IMR-90 (cell line): ENCODE measurements around the gene EPHA2. TPM values are rescaled to one million over a fixed set of nuclear protein-coding genes. Genes with fewer than 3 reads are reported as not detected.

Experiments
- ATAC-seq: fragments of 200-7000 bp; cut with Tn5 transposase; 2 replicates; pipeline ENCODE4 v1.9.1; 2020; ENCODE audit warnings: low read depth, mild to moderate bottlenecking, moderate library complexity
- BruUV-seq: library from RNA; stranded (reverse); fragments of 400-500 nt; replicated peaks from 2 replicates; lab custom pipeline; 2021; lab: Mats Ljungman, UMichigan
- CTCF ChIA-PET: fragments of 300-600 bp; formaldehyde crosslinking; extraction: SDS; loops from one replicate; lab custom pipeline; 2021; ENCODE audit warnings: antibody characterized with exemption; lab: Yijun Ruan, JAX
- POLR2A ChIA-PET: fragments of 300-600 bp; sonication (Branson Sonifier 250); formaldehyde crosslinking; loops from one replicate; lab custom pipeline; 2022; ENCODE audit warnings: antibody characterized with exemption; ENCODE audit not compliant: unreplicated experiment; lab: Charles Lee
- DNase-seq: peaks from one replicate; pipeline ENCODE4 v3.0.0; 2013
- H2AFZ ChIP-seq: replicated peaks from 2 replicates; pipeline ENCODE3; 2013; ENCODE audit warnings: low read length, mild to moderate bottlenecking; ENCODE audit not compliant: poor library complexity
- H2AK5ac ChIP-seq: 2 replicates; pipeline ENCODE4 v1.6.1; 2013; ENCODE audit warnings: low read depth, low read length, inconsistent platforms
- H2AK9ac ChIP-seq: replicated peaks from 2 replicates; pipeline ENCODE3; 2013; ENCODE audit warnings: mild to moderate bottlenecking, low read depth, low read length, moderate library complexity; ENCODE audit not compliant: poor library complexity
- H2BK120ac ChIP-seq: 2 replicates; pipeline ENCODE4 v1.6.1; 2013; ENCODE audit warnings: low read depth, low read length, inconsistent platforms
- H2BK15ac ChIP-seq: 3 replicates; pipeline ENCODE4 v1.6.1; 2013; ENCODE audit warnings: low read depth, low read length, inconsistent platforms
- H2BK20ac ChIP-seq: 2 replicates; pipeline ENCODE4 v1.6.1; 2013; ENCODE audit warnings: low read depth, mild to moderate bottlenecking, inconsistent platforms, low read length, moderate library complexity
- H2BK5ac ChIP-seq: 2 replicates; pipeline ENCODE4 v1.6.1; 2013; ENCODE audit warnings: mild to moderate bottlenecking, low read depth, low read length, inconsistent platforms; ENCODE audit not compliant: poor library complexity, severe bottlenecking
- H3K14ac ChIP-seq: replicated peaks from 2 replicates; pipeline ENCODE4 v1.6.1; 2013; ENCODE audit warnings: low read depth, low read length, inconsistent platforms
- H3K18ac ChIP-seq: 2 replicates; pipeline ENCODE4 v1.6.1; 2013; ENCODE audit warnings: low read depth, low read length, control low read depth
- H3K23ac ChIP-seq: 2 replicates; pipeline ENCODE4 v1.6.1; 2013; ENCODE audit warnings: low read depth, low read length, inconsistent platforms
- H3K27ac ChIP-seq: 2 replicates; pipeline ENCODE4 v1.5.1; 2013; ENCODE audit warnings: mild to moderate bottlenecking, control low read depth, low read length; ENCODE audit not compliant: insufficient read depth
- H3K27me3 ChIP-seq: 2 replicates; pipeline ENCODE4 v1.6.1; 2013; ENCODE audit warnings: low read length; ENCODE audit not compliant: control insufficient read depth, insufficient read depth
- H3K36me3 ChIP-seq: 2 replicates; pipeline ENCODE4 v1.6.1; 2013; ENCODE audit warnings: low read length, mixed read lengths; ENCODE audit not compliant: control insufficient read depth, insufficient read depth
- H3K4ac ChIP-seq: 2 replicates; pipeline ENCODE4 v1.6.1; 2013; ENCODE audit warnings: low read depth, low read length, inconsistent platforms
- H3K4me1 ChIP-seq: 2 replicates; pipeline ENCODE4 v1.6.1; 2013; ENCODE audit warnings: low read length, mixed read lengths; ENCODE audit not compliant: control insufficient read depth, insufficient read depth
- H3K4me2 ChIP-seq: 2 replicates; pipeline ENCODE4 v1.6.1; 2013; ENCODE audit warnings: low read depth, mild to moderate bottlenecking, control low read depth, low read length, moderate library complexity
- H3K4me3 ChIP-seq: 2 replicates; pipeline ENCODE4 v1.5.1; 2013; ENCODE audit warnings: low read depth, mild to moderate bottlenecking, control low read depth, low read length, moderate library complexity; ENCODE audit not compliant: insufficient read depth
- H3K56ac ChIP-seq: 2 replicates; pipeline ENCODE4 v1.6.1; 2013; ENCODE audit warnings: low read length, inconsistent platforms; ENCODE audit not compliant: insufficient read depth; ENCODE audit errors: extremely low read depth
- H3K79me1 ChIP-seq, 2 experiments: 2 replicates each; pipeline ENCODE4 v1.6.1; 2013; ENCODE audit warnings: low read length in 2 of 2, inconsistent platforms in 1 of 2, low read depth in 1 of 2
- H3K9ac ChIP-seq: 2 replicates; pipeline ENCODE4 v1.6.1; 2013; ENCODE audit warnings: low read depth, low read length, control low read depth
- H3K9me1 ChIP-seq: 2 replicates; pipeline ENCODE4 v1.6.1; 2013; ENCODE audit warnings: low read length, inconsistent platforms; ENCODE audit not compliant: insufficient read depth
- H3K9me3 ChIP-seq: 2 replicates; pipeline ENCODE4 v1.6.1; 2013; ENCODE audit warnings: low read length; ENCODE audit not compliant: control insufficient read depth, insufficient read depth
- H4K20me1 ChIP-seq: 2 replicates; pipeline ENCODE4 v1.6.1; 2013; ENCODE audit warnings: low read length, inconsistent platforms; ENCODE audit not compliant: insufficient read depth
- H4K5ac ChIP-seq: 2 replicates; pipeline ENCODE4 v1.6.1; 2013; ENCODE audit warnings: mild to moderate bottlenecking, low read depth, low read length, control low read depth
- H4K8ac ChIP-seq, 2 experiments: 2 replicates each; pipeline ENCODE4 v1.6.1; 2013; ENCODE audit warnings: low read depth in 2 of 2, low read length in 2 of 2, control low read depth in 1 of 2, inconsistent platforms in 1 of 2
- H4K91ac ChIP-seq: 2 replicates; pipeline ENCODE4 v1.6.1; 2013; ENCODE audit warnings: low read depth, low read length, inconsistent platforms; ENCODE audit not compliant: insufficient read depth
- FOS ChIP-seq: fragments of 150-350 bp; IDR thresholded peaks from 2 replicates; pipeline ENCODE4 v1.6.1; 2016; ENCODE audit warnings: low read depth, low read length
- POLR2A ChIP-seq: IDR thresholded peaks from 2 replicates; pipeline ENCODE4 v1.6.1; 2012; ENCODE audit warnings: mild to moderate bottlenecking, low read depth, low read length
- WGBS, 2 experiments: methylation state at CpG; one replicate each; pipeline versions ENCODE4 v1.1.5 to v1.1.7; 2013; ENCODE audit warnings: missing lambda C conversion rate in 2 of 2; ENCODE audit not compliant: insufficient read length in 1 of 2; ENCODE audit errors: extremely low coverage in 2 of 2; 5-methylcytosine and 5-hydroxymethylcytosine counted together
- dilution Hi-C: fragments of 300-500 bp; cut with HindIII; formaldehyde crosslinking; loops from one replicate; pipeline ENCODE4 v1.14.3; 2018; ENCODE audit warnings: low sequenced_read_pairs; ENCODE audit not compliant: unreplicated experiment
- in situ Hi-C: fragments of 300-500 bp; cut with MboI; formaldehyde crosslinking; loops from 3 replicates; pipeline ENCODE4 v1.14.3; 2019; ENCODE audit warnings: low sequenced_read_pairs, inconsistent platforms, mixed read lengths
- intact Hi-C: fragments of 100-400 bp; cut with micrococcal nuclease; formaldehyde crosslinking; loops from 2 replicates; pipeline ENCODE4 v1.10.0; 2022
- polyA plus RNA-seq, 3 experiments: library from polyadenylated mRNA; depleted of rRNA; stranded (reverse); fragments of >200 nt; gene quantifications; 2 replicates each; pipeline ENCODE4 v1.2.3, GENCODE V29; 2012; ENCODE audit warnings: low replicate concordance in 1 of 3
- total RNA-seq: library from RNA; depleted of rRNA; stranded (reverse); fragments of >200 nt; gene quantifications from 2 replicates; pipeline ENCODE4 v1.2.3, GENCODE V29; 2012

EPHA2 gene
- total and polyA plus RNA-seq, 2 of the 4 experiments (the other 2 are of a cell fraction), result 24.0 to 72.6 TPM

DNA sequence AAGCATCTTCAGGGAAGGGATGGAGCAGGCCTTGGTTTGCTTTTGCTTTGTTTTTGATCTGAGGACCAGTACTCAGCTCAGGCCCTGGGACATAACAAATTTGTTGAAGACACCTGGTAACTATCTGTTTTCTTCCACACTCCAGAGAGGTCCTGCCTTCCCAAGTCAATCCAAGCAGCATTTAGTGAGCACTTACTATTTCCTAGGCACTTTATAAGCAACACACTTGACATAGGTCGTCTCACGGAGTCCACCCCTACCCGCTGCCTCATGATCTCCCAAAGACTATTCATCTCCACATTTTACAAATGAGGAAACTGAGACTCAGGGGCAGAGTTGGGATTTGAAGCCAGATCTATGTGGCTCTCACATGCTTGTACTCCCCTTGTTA lies 14.4 kb upstream of the EPHA2 start:
- no CpG with 5 or more reads among the region's 3 CpGs for WGBS, 2 experiments
- no peak for DNase-seq
- Histone ChIP-seq H2BK20ac (0 out of 2 replicates have a peak overlapping the region, but pooled peaks have one; percentile 31), H3K4ac (no peak overlapping the region), H3K9ac (no peak overlapping the region), H3K4me1 (peaks cover 21% of the 10 kb centered on the region), H2BK15ac (no peak overlapping the region), H2BK120ac (peak overlapping the region; percentile 38; the same call in 1 of the 2 replicates), H3K36me3 (no peaks in the 10 kb centered on the region), H3K4me3 (no peak overlapping the region), H3K79me1 (no peaks in the 10 kb centered on the region; a peak in 1 of 4 replicates), H3K14ac (no peak overlapping the region), H2BK5ac (no peak overlapping the region), H4K20me1 (no peaks in the 10 kb centered on the region), H4K5ac (no peak overlapping the region), H4K91ac (no peak overlapping the region), H3K56ac (no peak overlapping the region), H2AFZ (no peak overlapping the region), H2AK5ac (peak overlapping the region; percentile 43; the same call in 1 of the 2 replicates), H2AK9ac (no peak overlapping the region), H3K23ac (no peak overlapping the region), H3K9me3 (no peaks in the 10 kb centered on the region), H3K9me1 (peaks cover 6% of the 10 kb centered on the region), H3K27ac (no peak overlapping the region), H4K8ac (no peak overlapping the region), H3K4me2 (no peak overlapping the region), H3K27me3 (no peaks in the 10 kb centered on the region), H3K18ac (no peak overlapping the region)
- in situ Hi-C loops, result no loop called here
- ChIA-PET POLR2A (no interaction called here), CTCF (no interaction called here)
- BruUV-seq, result no TSS peak
- ATAC-seq, result no peak
- TF ChIP-seq FOS (no peak), POLR2A (no peak)
- dilution Hi-C loops, result no loop called here
- intact Hi-C loops, result no loop called here
